Islet precursor cell (in vitro differentiated cells): Measurements from ENCODE around the gene ASMTL.

Source experiments
- DNase-seq: peaks from one replicate; pipeline ENCODE4 v3.0.0-alpha.2; 2018

Gene ASMTL

DNA sequence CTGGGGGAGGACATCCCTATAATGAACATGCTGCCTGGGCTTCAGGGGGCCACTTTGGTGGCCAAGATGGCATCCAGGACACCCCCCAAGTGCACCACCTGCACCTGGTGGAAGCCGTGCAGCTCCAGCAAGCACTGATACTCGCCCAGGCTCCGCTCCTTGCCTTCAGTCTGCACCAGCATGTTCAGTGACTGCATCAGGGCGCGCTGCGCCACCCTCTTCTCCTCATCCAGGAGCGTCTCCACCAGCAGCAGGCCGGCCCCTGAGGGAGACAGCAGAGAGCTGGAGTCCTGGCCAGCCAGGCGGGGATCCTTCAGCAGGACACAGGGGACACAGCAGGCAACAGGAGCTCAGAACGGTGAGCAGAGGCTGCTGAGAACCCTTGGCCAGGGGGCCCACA is 49.5 kb downstream of the ASMTL start:
- no peak for DNase-seq

- no peak for DNase-seq
Measured at GRCh38 chrX:1401611-1402430, 50.9 kb downstream of the ASMTL start.

GRCh38 chrX:1400742-1401471 is 51.8 kb downstream of the ASMTL start:
- DNase-seq = no peak

DNA sequence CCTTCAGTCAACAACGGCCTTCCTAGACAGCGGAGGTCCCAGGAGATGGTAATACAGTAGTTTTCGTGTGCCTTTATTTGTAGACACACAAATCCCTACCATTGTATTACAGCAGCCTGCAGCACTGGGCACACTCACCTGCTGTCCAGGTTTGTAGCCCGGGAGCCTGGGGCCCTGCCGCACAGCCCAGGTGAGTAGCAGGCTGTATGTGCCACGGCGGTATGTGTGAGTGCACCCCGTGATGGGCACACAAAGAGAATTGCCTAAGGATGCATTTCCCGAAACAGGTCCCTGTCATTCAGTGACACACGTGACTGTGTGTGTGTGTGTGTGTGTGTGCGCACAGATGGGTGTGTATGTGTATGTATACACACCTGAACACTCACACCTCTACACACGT is 52.7 kb downstream of the ASMTL start:
- DNase-seq = no peak

DNA sequence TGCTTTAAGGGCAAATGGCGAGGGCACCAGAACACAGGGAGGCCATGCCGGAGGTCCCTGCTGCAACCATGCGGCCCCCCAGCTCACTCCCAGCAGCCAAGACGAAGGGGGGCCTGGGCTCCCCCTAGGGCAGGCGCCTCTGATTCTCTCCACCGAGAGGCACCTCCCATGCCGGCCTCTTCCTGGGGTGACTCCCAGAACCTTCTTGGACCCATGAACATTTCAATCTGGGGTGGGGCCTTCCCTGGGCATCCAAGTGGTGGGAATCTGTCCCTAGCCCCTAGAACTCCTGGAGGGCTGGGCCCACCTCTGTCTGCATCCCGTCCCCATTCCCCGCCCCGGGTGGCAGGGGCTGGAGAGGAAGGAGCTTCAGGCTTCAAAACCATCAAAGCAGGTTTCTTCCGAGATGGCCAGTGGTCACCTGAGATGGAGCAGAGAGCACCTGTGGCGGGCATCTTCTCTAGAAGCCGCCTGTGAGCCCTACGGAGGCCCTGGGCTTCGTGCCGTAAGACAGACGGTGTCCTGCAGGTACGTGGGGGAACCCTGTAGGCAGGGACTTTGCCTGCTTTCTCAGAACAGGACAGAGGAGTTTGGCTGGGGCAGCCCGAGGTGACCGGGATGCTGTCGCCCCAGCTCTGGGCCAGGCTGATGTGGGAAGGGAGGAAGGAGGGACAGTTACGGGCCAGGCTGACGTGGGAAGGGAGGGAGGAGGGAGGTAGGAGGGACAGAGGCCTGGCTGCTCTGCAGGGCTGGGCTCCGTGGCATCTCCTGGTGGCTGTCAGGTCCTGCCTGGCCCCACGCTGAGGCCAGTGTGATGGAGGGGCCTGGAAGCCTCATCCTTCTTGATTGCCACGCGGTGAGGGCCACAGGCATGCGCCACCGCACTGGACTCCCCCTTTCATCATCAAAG is 54.0 kb downstream of the ASMTL start:
- no peak for DNase-seq

- DNase-seq = no peak
Measured at GRCh38 chrX:1397441-1398270, 55.1 kb downstream of the ASMTL start.

DNA sequence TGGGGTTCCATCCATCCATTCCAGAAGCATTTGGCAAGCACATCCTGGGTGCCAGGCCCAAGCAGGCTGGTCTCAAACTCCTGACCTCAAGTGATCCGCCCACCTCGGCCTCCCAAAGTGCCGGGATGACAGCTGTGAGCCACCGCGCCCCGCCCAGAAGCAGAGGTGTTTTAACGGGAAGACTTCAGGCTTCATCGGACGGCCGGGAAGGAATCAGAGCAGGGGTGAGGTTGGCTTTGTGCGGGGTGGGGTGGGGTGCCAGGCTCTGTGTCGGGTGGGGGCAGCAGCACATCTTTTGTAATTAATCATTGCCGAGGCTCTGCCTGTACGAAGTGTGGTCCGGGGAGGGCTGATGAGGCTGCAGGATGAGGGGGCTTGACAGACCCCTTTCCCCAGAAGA is 55.7 kb downstream of the ASMTL start:
- no peak for DNase-seq

- no peak for DNase-seq
Measured at GRCh38 chrX:1395646-1396216, 57.0 kb downstream of the ASMTL start.

GRCh38 chrX:1394731-1395501 is 57.8 kb downstream of the ASMTL start:
- no peak for DNase-seq

DNA sequence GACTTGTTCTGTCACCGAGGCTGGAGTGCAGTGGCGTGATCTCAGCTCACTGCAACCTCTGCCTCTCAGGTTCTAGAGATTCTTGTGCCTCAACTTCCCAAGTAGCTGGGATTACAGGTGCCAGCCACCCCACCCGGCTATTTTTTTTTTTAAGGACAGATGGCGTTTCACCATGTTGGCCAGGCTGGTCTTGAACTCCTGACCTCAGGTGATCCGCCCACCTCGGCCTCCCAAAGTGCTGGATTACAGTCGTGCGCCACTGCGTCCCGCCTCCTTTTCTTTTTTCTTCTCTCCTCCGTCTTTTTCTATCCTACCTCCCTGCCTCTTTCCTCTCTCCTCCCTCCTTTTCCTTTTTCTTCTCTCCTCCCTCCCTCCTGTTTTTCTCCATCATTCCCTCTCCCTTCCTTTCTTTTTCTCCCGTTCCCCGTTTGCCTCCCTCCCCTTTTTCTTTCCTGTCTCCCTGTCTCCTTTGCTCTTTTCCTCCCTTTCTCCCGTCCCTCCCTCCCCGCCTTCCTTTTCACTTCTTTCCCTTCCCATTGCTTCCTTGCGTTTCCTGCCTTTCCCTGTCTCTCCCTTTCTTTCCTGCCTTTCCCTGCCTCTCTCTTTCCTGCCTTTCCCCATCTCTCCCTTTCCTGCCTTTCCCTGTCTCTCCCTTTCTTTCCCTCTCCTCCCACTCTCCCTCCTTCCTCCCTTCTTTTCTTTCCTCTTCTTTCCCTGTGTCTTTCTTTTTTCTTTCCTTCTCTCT is 58.7 kb downstream of the ASMTL start:
- DNase-seq = no peak

DNA sequence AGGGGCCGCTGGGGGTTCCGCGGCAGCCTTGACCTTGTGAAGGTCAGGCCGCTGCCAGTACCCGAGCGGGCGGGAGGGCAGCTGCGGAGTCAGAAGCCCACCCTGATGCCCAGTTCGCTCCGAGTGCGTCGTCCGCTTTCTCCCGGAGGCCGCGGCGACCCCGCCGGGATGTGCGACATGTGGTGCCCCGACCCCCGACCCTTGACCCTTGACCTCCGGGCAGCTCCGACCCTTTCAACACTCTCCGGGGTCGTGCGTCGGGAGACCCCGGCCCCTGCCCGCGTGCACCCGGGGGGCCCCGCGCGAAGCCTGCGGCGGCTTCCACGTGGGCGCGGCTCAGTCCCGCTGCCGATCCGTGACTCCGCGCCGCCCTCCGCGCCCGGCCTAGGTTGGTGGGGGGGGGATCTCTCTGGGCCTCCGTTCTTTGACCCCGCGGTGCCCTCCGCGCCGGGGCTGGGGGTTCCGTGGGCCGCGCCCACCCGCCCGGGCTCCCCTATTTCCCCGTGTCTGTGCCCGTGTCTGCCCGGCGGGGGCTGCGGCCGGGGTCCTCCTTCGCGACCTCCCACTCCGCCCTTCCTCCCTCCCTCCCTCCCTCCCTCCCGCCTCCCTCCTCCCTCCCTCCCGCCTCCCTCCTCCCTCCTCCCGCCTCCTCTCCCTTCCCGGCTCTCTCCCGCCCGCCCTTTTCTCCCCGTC is 60.2 kb downstream of the ASMTL start:
- peak; percentile 77 for DNase-seq

DNA sequence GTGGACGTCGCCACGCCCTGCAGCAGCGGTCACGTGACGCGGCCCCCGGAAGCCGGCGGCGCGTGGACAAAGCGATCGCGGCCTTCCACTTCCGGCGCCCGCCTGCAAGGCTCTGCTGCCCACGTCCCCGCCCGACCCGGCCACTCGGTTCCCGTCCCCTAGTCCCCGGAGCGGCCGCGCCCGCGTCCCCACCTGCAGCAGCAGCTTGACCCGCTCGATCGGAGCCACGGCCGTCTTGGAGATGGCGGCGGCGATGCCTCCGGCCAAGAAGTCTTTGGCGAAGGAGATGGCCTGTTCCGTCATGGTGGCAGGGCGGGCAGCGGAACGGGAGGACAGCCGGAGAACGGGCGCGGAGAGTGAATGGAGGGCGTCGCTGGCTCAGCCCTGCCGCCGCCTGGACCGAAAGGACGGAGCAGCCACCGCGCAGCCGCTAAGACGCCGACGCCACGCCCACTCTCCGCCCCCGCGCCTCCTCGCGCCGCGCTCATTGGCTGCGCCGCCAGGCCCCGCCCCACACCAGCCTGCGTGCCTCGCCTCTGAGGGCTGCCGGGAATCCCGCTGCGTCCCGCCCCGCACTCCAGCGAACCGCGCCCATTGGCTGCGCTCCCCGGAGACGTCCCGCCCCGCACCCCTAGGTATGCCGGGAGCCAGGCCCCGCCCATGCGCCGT is 60.9 kb downstream of the ASMTL start, which contains the start of gene SLC25A6:
TSS of gene SLC25A6 (minus strand) at position 407 of the 669 bp plus-strand sequence. CDS start at position 303, 104 bp downstream.
- DNase-seq = peak; percentile 99

GRCh38 chrX:1391370-1391706 is 61.4 kb downstream of the ASMTL start:
- DNase-seq = peak; percentile 91

GRCh38 chrX:1390621-1391369 is 61.9 kb downstream of the ASMTL start:
- DNase-seq = peak; percentile 39

DNA sequence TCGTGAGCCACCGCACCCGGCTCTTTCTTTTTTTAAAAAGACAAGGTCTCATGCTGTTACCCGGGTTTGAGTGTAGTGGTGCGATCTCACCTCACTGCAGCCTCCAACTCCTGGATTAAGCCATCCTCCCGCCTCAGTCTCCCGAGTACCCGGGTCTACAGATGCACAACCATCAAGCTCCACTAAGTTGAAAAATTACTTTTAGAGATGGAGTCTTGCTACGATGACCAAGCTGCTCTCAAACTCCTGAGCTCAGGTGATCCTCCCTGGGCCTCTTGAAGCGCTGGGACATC is 62.8 kb downstream of the ASMTL start:
- DNase-seq = no peak

DNA sequence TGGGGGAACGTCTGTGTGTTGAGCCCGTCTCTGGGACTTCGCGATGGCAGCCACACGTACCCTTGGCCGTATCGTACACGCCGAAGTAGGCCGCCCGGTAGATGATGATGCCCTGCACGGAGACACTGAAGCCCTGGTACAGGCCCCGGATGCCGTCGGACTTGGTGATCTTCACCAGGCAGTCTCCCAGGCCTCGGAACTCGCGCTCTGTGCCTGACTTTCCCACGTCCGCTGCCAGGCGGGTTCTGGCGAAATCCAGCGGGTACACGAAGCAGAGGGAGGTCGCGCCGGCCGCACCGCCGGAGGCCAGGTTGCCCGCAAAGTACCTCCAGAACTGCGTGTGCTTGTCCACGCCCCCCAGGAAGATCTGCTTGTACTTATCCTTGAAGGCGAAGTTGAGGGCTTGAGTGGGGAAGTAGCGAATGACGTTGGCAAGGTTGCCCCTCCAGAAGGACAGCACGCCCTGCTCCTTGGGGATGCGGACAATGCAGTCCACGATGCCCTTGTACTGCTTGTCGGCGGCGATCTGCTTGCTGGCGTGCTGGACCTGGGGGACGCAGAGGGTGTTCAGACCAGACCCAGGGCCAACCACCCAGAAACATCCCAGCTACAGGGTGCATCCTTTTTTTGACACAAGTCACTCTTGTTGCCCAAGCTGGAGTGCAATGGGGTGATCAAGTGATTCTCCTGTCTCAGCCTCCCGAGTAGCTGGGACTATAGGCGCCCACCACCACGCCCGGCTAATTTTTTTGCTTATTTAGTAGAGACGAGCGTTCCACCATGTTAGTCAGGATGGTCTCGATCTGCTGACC is 63.3 kb downstream of the ASMTL start:
- no peak for DNase-seq

- no peak for DNase-seq
Measured at GRCh38 chrX:1388651-1389050, 64.1 kb downstream of the ASMTL start.
